MM.1S (cell line): Measurements from ENCODE around the gene SIAH1.

Experiments
- CTCF ChIP-seq: fragments of 300-600 bp; sonication (generic); IDR thresholded peaks from 2 replicates; pipeline ENCODE4 v1.5.1; 2016; ENCODE audit warnings: antibody characterized with exemption, low read length, mixed read lengths
- EZH2 ChIP-seq: fragments of 300-600 bp; sonication (generic); optimal IDR thresholded peaks from 2 replicates; pipeline ENCODE3; 2017; ENCODE audit warnings: low read depth, mild to moderate bottlenecking, antibody characterized with exemption, low read length, mixed read lengths
- EZH2phosphoT487 ChIP-seq: fragments of 300-600 bp; sonication (generic); IDR thresholded peaks from 2 replicates; pipeline ENCODE4 v1.6.1; 2018; ENCODE audit warnings: antibody characterized with exemption, low read length

DNA sequence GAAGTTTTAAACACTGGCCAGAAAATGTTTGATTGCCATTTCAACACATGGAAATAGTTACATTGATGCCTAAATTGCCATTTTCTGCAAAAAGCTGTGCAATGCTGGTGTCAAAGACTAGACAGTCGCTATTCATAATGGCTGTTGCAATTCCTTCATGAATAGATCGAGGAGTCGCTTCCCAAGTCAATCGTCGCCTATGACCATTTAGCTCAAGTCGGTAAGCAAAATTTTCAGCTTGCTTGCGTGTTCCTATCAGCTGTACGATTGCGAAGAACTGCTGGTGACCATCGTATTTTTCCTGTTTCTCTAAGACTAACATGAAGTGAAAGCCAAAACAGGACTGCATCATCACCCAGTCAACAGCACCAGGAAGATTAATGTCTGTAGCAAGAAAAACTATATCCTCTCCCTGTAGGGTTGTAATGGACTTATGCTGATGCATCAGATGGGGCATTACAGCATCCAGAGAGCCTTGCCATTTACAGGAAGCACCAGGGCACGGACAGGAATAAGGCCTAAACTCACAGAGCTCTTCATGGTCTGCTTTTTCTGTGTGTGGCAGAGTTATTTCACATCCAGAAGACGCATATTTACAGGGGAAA lies 23.6 kb downstream of the SIAH1 start:
- TF ChIP-seq CTCF (no peak), EZH2 (no peak), EZH2phosphoT487 (no peak)
